Testis (tissue), 3 donors: Measurements from ENCODE around the gene PNCK. TPM values are rescaled to one million over a fixed set of nuclear protein-coding genes. Genes with fewer than 3 reads are reported as not detected.

ENCODE experiments used
- DNase-seq: peaks from one replicate; pipeline ENCODE4 v3.0.0-alpha.2; 2019
- H3K27ac ChIP-seq, 2 donors: fragments of 200-600 bp; sonication (generic); one replicate each; pipeline ENCODE4 v1.5.1; 2019
- H3K27me3 ChIP-seq: fragments of 200-600 bp; sonication (generic); one replicate; pipeline ENCODE4 v1.5.1; 2019
- H3K36me3 ChIP-seq: fragments of 200-600 bp; sonication (generic); one replicate; pipeline ENCODE4 v1.5.1; 2017; ENCODE audit warnings: low read depth; ENCODE audit errors: missing control alignments
- H3K4me1 ChIP-seq: fragments of 200-600 bp; sonication (generic); one replicate; pipeline ENCODE4 v1.5.1; 2019
- H3K4me3 ChIP-seq, 2 donors: fragments of 200-600 bp; sonication (generic); one replicate each; pipeline ENCODE4 v1.5.1; 2017 to 2019
- H3K9me3 ChIP-seq: fragments of 200-600 bp; sonication (generic); one replicate; pipeline ENCODE4 v1.5.1; 2017
- CTCF ChIP-seq, 3 experiments: fragments of 450-650 bp in 2 of 3; fragments of 200-600 bp in 1 of 3; sonication (generic) in 1 of 3; IDR thresholded peaks; one replicate each; pipeline ENCODE4 v1.5.1; 2016 to 2019; ENCODE audit warnings: antibody characterized with exemption in 3 of 3, mild to moderate bottlenecking in 2 of 3, moderate library complexity in 1 of 3
- POLR2A ChIP-seq: fragments of 450-650 bp; IDR thresholded peaks from one replicate; pipeline ENCODE4 v1.6.1; 2017; ENCODE audit warnings: antibody characterized with exemption, mild to moderate bottlenecking, moderate library complexity
- WGBS, 2 donors: methylation state at CpG; one replicate each; pipeline ENCODE4 v1.1.5; 2018; 5-methylcytosine and 5-hydroxymethylcytosine counted together
- intact Hi-C: fragments of 100-400 bp; cut with DNase I; formaldehyde crosslinking; loops from one replicate; pipeline ENCODE4 v1.15.1; 2023; ENCODE audit warnings: low total_unique reads
- polyA plus RNA-seq: library from polyadenylated mRNA; stranded (reverse); fragments of 350-450 nt; fragmentation: Illumina TruSeq; extraction: RNeasy Lipid Tissue Mini Kit (QIAGEN cat#74804); gene quantifications from one replicate; pipeline ENCODE4 v1.2.3, GENCODE V29; 2014; ENCODE audit warnings: low read depth, low replicate concordance; ENCODE audit not compliant: insufficient read depth
- total RNA-seq, 2 donors: library from RNA; depleted of rRNA; stranded (reverse); fragments of >200 nt; gene quantifications; one replicate each; pipeline ENCODE4 v1.2.3, GENCODE V29; 2016

Gene PNCK
- total and polyA plus RNA-seq, 3 donors from 2014 or later = 19.9 to 51.5 (median 41.0) TPM

GRCh38 chrX:153628665-153629064 is 44.9 kb downstream of the PNCK start:
- intact Hi-C loops = no loop called here
- H3K4me3 ChIP-seq = no peak overlapping the region
- H3K27ac ChIP-seq = no peak overlapping the region
- 100% methylated on average over 3 of the region's 12 CpGs; no CpG with 5 or more reads in 1 of the 2 donors for WGBS, 2 donors
- H3K4me1 ChIP-seq = no peaks in the 10 kb centered on the region
- no peak for DNase-seq
- no peaks in the 10 kb centered on the region for H3K9me3 ChIP-seq
- TF ChIP-seq POLR2A (no peak), CTCF (IDR thresholded peaks at IDR 0.05) (no peak)
- no peaks in the 10 kb centered on the region for H3K27me3 ChIP-seq
- H3K36me3 ChIP-seq = no peaks in the 10 kb centered on the region

- H3K4me1 ChIP-seq = no peaks in the 10 kb centered on the region
- no peak overlapping the region for H3K4me3 ChIP-seq
- no peak overlapping the region for H3K27ac ChIP-seq
- intact Hi-C loops = no loop called here
- H3K27me3 ChIP-seq = no peaks in the 10 kb centered on the region
- TF ChIP-seq CTCF (IDR thresholded peaks at IDR 0.05) = no peak
- no peak for TF ChIP-seq POLR2A
- 92 to 93% methylated on average over 6 to 8 of the region's 8 CpGs for WGBS, 2 donors
- H3K36me3 ChIP-seq = no peaks in the 10 kb centered on the region
- DNase-seq = no peak
- H3K9me3 ChIP-seq = no peaks in the 10 kb centered on the region
Measured at GRCh38 chrX:153628129-153628528, 45.5 kb downstream of the PNCK start.

GRCh38 chrX:153627675-153628111 is 45.9 kb downstream of the PNCK start:
- Histone ChIP-seq H3K9me3 (no peaks in the 10 kb centered on the region), H3K36me3 (no peaks in the 10 kb centered on the region), H3K4me1 (no peaks in the 10 kb centered on the region), H3K27ac (no peak overlapping the region), H3K27me3 (no peaks in the 10 kb centered on the region), H3K4me3 (no peak overlapping the region)
- intact Hi-C loops = no loop called here
- DNase-seq = no peak
- TF ChIP-seq CTCF (IDR thresholded peaks at IDR 0.05) = no peak
- no peak for TF ChIP-seq POLR2A
- 79 to 81% methylated on average over 5 to 6 of the region's 15 CpGs for WGBS, 2 donors

- DNase-seq = no peak
Measured at GRCh38 chrX:153626863-153627674, 46.5 kb downstream of the PNCK start.

More at GRCh38 chrX:153626863-153627674, 46.5 kb downstream of the PNCK start:
- H3K4me3 ChIP-seq = no peak overlapping the region
- intact Hi-C loops = no loop called here
- H3K9me3 ChIP-seq = no peaks in the 10 kb centered on the region
- 49 to 75% methylated on average over 4 to 22 of the region's 35 CpGs for WGBS, 2 donors
- H3K27me3 ChIP-seq = no peaks in the 10 kb centered on the region
- TF ChIP-seq POLR2A = no peak
- TF ChIP-seq CTCF (IDR thresholded peaks at IDR 0.05) = no peak
- H3K4me1 ChIP-seq = no peaks in the 10 kb centered on the region
- H3K36me3 ChIP-seq = no peaks in the 10 kb centered on the region
- no peak overlapping the region for H3K27ac ChIP-seq
